Vagina (tissue), 2 donors: ENCODE results near the gene KDM5D.

Experiments
- CTCF ChIP-seq, 3 experiments: fragments of 450-650 bp in 2 of 3; fragments of 200-600 bp in 1 of 3; sonication (generic) in 1 of 3; IDR thresholded peaks; one replicate each; pipeline ENCODE4 v1.5.1; 2017 to 2019; ENCODE audit warnings: antibody characterized with exemption in 3 of 3, mild to moderate bottlenecking in 2 of 3, moderate library complexity in 2 of 3
- POLR2A ChIP-seq, 2 donors: fragments of 450-650 bp; IDR thresholded peaks; one replicate each; pipeline ENCODE4 v1.6.1; 2017; ENCODE audit warnings: antibody characterized with exemption in 2 of 2, mild to moderate bottlenecking in 2 of 2, moderate library complexity in 2 of 2
- POLR2AphosphoS5 ChIP-seq, 2 donors: sonication (generic); formaldehyde crosslinking; IDR thresholded peaks; one replicate each; pipeline ENCODE4 v1.9.0; 2017; ENCODE audit warnings: antibody characterized with exemption in 2 of 2, mild to moderate bottlenecking in 2 of 2, low read depth in 1 of 2; ENCODE audit not compliant: insufficient read depth in 1 of 2

GRCh38 chrY:19698495-19698894 lies 46.0 kb downstream of the KDM5D start:
- TF ChIP-seq CTCF (IDR thresholded peaks at IDR 0.05) (no peak), POLR2A (IDR thresholded peaks at IDR 0.05) (no peak), POLR2AphosphoS5 (IDR thresholded peaks at IDR 0.05; ENCODE audit: insufficient read depth in 1 of 2, low read depth in 1 of 2) (no peak)
